HCT116 (cell line): Measurements from ENCODE around the gene CCDC57. TPM values are rescaled to one million over a fixed set of nuclear protein-coding genes. Genes with fewer than 3 reads are reported as not detected.

Experiments used
- ATAC-seq: fragments of 200-7000 bp; cut with Tn5 transposase; 2 replicates; pipeline ENCODE4 v1.9.1; 2020; ENCODE audit warnings: mild to moderate bottlenecking, moderate library complexity
- BruUV-seq: library from RNA; stranded (reverse); fragments of 400-500 nt; replicated peaks from 2 replicates; lab custom pipeline; 2021; lab: Mats Ljungman, UMichigan
- CTCF ChIA-PET: fragments of 300-600 bp; sonication (Branson Sonifier 250); formaldehyde crosslinking; loops from one replicate; lab custom pipeline; 2021; ENCODE audit warnings: antibody characterized with exemption; lab: Charles Lee
- POLR2A ChIA-PET: fragments of 300-600, 350-600 bp; sonication (Branson Sonifier 250); formaldehyde crosslinking; loops from one replicate; lab custom pipeline; 2021; ENCODE audit warnings: antibody characterized with exemption; lab: Charles Lee
- RAD21 ChIA-PET, 2 experiments: fragments of 300-600 bp; sonication (Branson Sonifier 250); formaldehyde crosslinking; loops; one replicate each; lab custom pipeline; 2023; ENCODE audit warnings: low total read pairs in 2 of 2; ENCODE audit not compliant: uncharacterized antibody in 2 of 2, unreplicated experiment in 2 of 2, low non-redundant PET in 1 of 2; lab: Charles Lee
- DNase-seq: peaks from one replicate; pipeline ENCODE4 v3.0.0-alpha.2; 2010; ENCODE audit warnings: low read depth, low spot score
- H2AFZ ChIP-seq: fragments of 200-600 bp; shearing (Covaris generic), sonication (generic); 2 replicates; pipeline ENCODE4 v1.6.1; 2017; ENCODE audit warnings: low read depth, mixed run types, mixed read lengths, antibody characterized with exemption, low read length; ENCODE audit not compliant: poor library complexity, severe bottlenecking
- H3K27ac ChIP-seq: 2 replicates; pipeline ENCODE4 v1.5.1; 2012; ENCODE audit warnings: low read depth, low read length
- H3K27me3 ChIP-seq: fragments of 200-600 bp; sonication (generic); 2 replicates; pipeline ENCODE4 v1.6.1; 2016; ENCODE audit warnings: mixed run types, low read length, mixed read lengths; ENCODE audit not compliant: insufficient read depth
- H3K36me3 ChIP-seq, 2 experiments: fragments of 200-500 bp in 1 of 2; fragments of 200-600 bp in 1 of 2; sonication (Bioruptor generic) in 1 of 2; sonication (generic) in 1 of 2; 2 replicates each; pipeline versions ENCODE4 v1.5.1 to v1.6.1; 2014 to 2016; ENCODE audit warnings: low read length in 2 of 2, inconsistent platforms in 1 of 2, mixed read lengths in 1 of 2, mixed run types in 1 of 2; ENCODE audit not compliant: insufficient read depth in 2 of 2, control insufficient read depth in 1 of 2
- H3K4me1 ChIP-seq, 2 experiments: fragments of 200-600 bp in 1 of 2; sonication (generic) in 1 of 2; 2 replicates each; pipeline versions ENCODE4 v1.5.1 to v1.6.1; 2012 to 2017; ENCODE audit warnings: low read length in 2 of 2, inconsistent platforms in 1 of 2, mild to moderate bottlenecking in 1 of 2, mixed read lengths in 1 of 2, mixed run types in 1 of 2, moderate library complexity in 1 of 2; ENCODE audit not compliant: insufficient read depth in 2 of 2, control insufficient read depth in 1 of 2
- H3K4me2 ChIP-seq: fragments of 200-600 bp; sonication (generic); 2 replicates; pipeline ENCODE4 v1.6.1; 2017; ENCODE audit warnings: mixed run types, low read length, mixed read lengths
- H3K4me3 ChIP-seq, 2 experiments: fragments of 200-600 bp in 1 of 2; sonication (generic) in 1 of 2; replicated peaks in 1 of 2; 2 replicates each; pipeline ENCODE4 v1.5.1; 2011 to 2016; ENCODE audit warnings: low read length in 2 of 2, control low read depth in 1 of 2, low read depth in 1 of 2, mild to moderate bottlenecking in 1 of 2, mixed read lengths in 1 of 2, mixed run types in 1 of 2
- H3K79me2 ChIP-seq: fragments of 200-600 bp; sonication (generic); 2 replicates; pipeline ENCODE4 v1.6.1; 2017; ENCODE audit warnings: mild to moderate bottlenecking, mixed run types, low read length, moderate library complexity, mixed read lengths; ENCODE audit not compliant: insufficient read depth
- H3K9ac ChIP-seq: fragments of 200-600 bp; sonication (generic); 2 replicates; pipeline ENCODE4 v1.6.1; 2016; ENCODE audit warnings: low read length, mixed read lengths
- H3K9me2 ChIP-seq: fragments of 200-600 bp; sonication (generic), shearing (Covaris generic); 2 replicates; pipeline ENCODE4 v1.6.1; 2017; ENCODE audit warnings: mixed run types, mild to moderate bottlenecking, moderate library complexity; ENCODE audit not compliant: insufficient read depth
- H3K9me3 ChIP-seq, 2 experiments: fragments of 200-500 bp in 1 of 2; fragments of 200-600 bp in 1 of 2; sonication (Bioruptor generic) in 1 of 2; sonication (generic) in 1 of 2; 2 replicates each; pipeline ENCODE4 v1.6.1; 2014 to 2017; ENCODE audit warnings: low read length in 2 of 2, mixed read lengths in 2 of 2, inconsistent platforms in 1 of 2, low read depth in 1 of 2, mild to moderate bottlenecking in 1 of 2, mixed run types in 1 of 2, moderate library complexity in 1 of 2; ENCODE audit not compliant: control insufficient read depth in 1 of 2, insufficient read depth in 1 of 2
- H4K20me1 ChIP-seq: fragments of 200-600 bp; sonication (generic), shearing (Covaris generic); 2 replicates; pipeline ENCODE4 v1.6.1; 2017; ENCODE audit warnings: mixed run types, mild to moderate bottlenecking, moderate library complexity; ENCODE audit not compliant: insufficient read depth
- CEBPB ChIP-seq: IDR thresholded peaks from 2 replicates; pipeline ENCODE4 v1.6.1; 2012; ENCODE audit warnings: low read depth
- EZH2 ChIP-seq: fragments of 200-600 bp; sonication (generic); IDR thresholded peaks from 2 replicates; pipeline ENCODE4 v1.6.1; 2017; ENCODE audit warnings: antibody characterized with exemption, mixed run types
- FOSL1 ChIP-seq: IDR thresholded peaks from 2 replicates; pipeline ENCODE4 v1.6.1; 2012; ENCODE audit warnings: low read depth
- JUND ChIP-seq: IDR thresholded peaks from 2 replicates; pipeline ENCODE4 v1.6.1; 2012
- POLR2A ChIP-seq: IDR thresholded peaks from 2 replicates; pipeline ENCODE4 v1.7.0; 2011; ENCODE audit warnings: borderline replicate concordance; ENCODE audit not compliant: insufficient read depth, insufficient read length; ENCODE audit errors: extremely low read depth
- POLR2AphosphoS5 ChIP-seq: IDR thresholded peaks from 2 replicates; pipeline ENCODE4 v1.6.1; 2011; ENCODE audit warnings: mild to moderate bottlenecking, low read depth, low read length, moderate library complexity
- SP1 ChIP-seq: IDR thresholded peaks from 2 replicates; pipeline ENCODE4 v1.6.1; 2012; ENCODE audit warnings: low read depth
- SRF ChIP-seq: IDR thresholded peaks from 2 replicates; pipeline ENCODE4 v1.6.1; 2012; ENCODE audit warnings: low read depth
- TCF7L2 ChIP-seq: IDR thresholded peaks from 2 replicates; pipeline ENCODE4 v1.7.0; 2011; ENCODE audit warnings: borderline replicate concordance, inconsistent platforms; ENCODE audit not compliant: insufficient read depth, insufficient read length; ENCODE audit errors: extremely low read depth
- YY1 ChIP-seq: IDR thresholded peaks from 2 replicates; pipeline ENCODE4 v1.6.1; 2011; ENCODE audit warnings: low read length, low read depth, moderate library complexity, mild to moderate bottlenecking; ENCODE audit not compliant: insufficient replicate concordance; ENCODE audit errors: extremely low read depth
- ZFX ChIP-seq: fragments of 450-650 bp; IDR thresholded peaks from 2 replicates; pipeline ENCODE4 v1.6.1; 2017
- intact Hi-C: fragments of 100-400 bp; cut with micrococcal nuclease; formaldehyde crosslinking; loops from 2 replicates; pipeline ENCODE4 v1.10.0; 2022
- total RNA-seq: library from RNA; stranded (reverse); gene quantifications from one replicate; pipeline ENCODE4 v1.2.1, GENCODE V29; 2021; ENCODE audit not compliant: unreplicated experiment
- TF ChIP-seq, protein P1 (sequence below): IDR thresholded peaks from 2 replicates; pipeline ENCODE4 v1.6.1; 2012; ENCODE audit warnings: low read depth

The CCDC57 gene
- total RNA-seq, 1 experiment from 2014 or later, result 143 TPM

DNA sequence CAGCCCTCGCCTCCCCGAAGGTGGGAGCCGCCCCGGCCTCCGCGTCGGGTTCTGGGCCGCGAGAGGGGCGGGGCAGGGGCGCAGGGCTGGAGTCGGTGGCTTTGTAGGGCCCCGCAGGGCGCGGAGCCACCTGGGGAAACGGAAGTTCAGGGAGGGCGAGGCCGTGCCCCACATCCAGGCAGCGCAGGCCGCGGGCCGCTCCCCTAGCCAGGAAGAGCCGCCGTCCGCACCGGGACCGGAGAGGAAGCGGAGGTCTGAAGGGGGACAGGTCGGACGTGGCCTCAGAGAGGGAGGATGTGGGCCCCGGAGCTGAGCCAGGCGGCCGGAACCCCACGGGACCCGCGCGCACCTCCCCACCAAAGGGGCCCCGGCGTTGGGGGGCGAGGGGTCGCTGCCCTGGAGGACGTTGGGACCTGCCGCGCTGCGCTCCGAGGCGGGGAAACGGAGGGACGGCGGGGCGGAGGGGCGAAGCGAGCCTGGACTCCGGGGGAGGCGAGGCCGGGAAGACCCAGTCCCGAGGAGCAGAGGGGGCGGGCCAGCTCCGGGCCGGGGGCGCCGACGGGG lies 15.7 kb upstream of the CCDC57 start:
- ChIA-PET CTCF (interaction anchor here (1.2 to 1.3 kb wide), 2 partner anchors 15 to 22 kb away, joined by 3 to 6 read pairs; no protein-coding TSS in a partner anchor), POLR2A (interaction anchor here (0.6 to 3.0 kb wide), 15 partner anchors 8 to 198 kb away, joined by 3 to 31 read pairs (median 4); partner anchors contain the start of gene CCDC57)
- peaks cover 0 to 3% of the 10 kb centered on the region in 2 experiments; a peak in 1 of 4 replicates for H3K9me3 ChIP-seq

More for the DNA sequence above, 15.7 kb upstream of the CCDC57 start:
- Histone ChIP-seq H3K4me3 (peak overlapping the region; percentile 99 to 100), H3K27ac (peak overlapping the region; percentile 98), H3K9me2 (no peaks in the 10 kb centered on the region), H3K9ac (peak overlapping the region; percentile 100), H3K36me3 (peaks cover 0 to 31% of the 10 kb centered on the region in 2 experiments; a peak in 2 of 4 replicates), H3K27me3 (no peaks in the 10 kb centered on the region), H3K4me2 (peak overlapping the region; percentile 91), H2AFZ (no peak overlapping the region), H3K79me2 (peaks cover 49% of the 10 kb centered on the region), H3K4me1 (peaks cover 33 to 68% of the 10 kb centered on the region in 2 experiments), H4K20me1 (peaks cover 13% of the 10 kb centered on the region; the same call in 1 of the 2 replicates)
- intact Hi-C loops, result no loop called here
- BruUV-seq, result no TSS peak
- ATAC-seq (peak; percentile 49), DNase-seq (no peak)
- RAD21 ChIA-PET, result interaction anchor here (1.0 kb wide), 2 partner anchors 12 to 23 kb away, joined by 5 to 6 read pairs; no protein-coding TSS in a partner anchor
- TF ChIP-seq POLR2AphosphoS5, result peak; percentile 54; the same call in 1 of the 2 replicates
- TF ChIP-seq, protein P1, sequence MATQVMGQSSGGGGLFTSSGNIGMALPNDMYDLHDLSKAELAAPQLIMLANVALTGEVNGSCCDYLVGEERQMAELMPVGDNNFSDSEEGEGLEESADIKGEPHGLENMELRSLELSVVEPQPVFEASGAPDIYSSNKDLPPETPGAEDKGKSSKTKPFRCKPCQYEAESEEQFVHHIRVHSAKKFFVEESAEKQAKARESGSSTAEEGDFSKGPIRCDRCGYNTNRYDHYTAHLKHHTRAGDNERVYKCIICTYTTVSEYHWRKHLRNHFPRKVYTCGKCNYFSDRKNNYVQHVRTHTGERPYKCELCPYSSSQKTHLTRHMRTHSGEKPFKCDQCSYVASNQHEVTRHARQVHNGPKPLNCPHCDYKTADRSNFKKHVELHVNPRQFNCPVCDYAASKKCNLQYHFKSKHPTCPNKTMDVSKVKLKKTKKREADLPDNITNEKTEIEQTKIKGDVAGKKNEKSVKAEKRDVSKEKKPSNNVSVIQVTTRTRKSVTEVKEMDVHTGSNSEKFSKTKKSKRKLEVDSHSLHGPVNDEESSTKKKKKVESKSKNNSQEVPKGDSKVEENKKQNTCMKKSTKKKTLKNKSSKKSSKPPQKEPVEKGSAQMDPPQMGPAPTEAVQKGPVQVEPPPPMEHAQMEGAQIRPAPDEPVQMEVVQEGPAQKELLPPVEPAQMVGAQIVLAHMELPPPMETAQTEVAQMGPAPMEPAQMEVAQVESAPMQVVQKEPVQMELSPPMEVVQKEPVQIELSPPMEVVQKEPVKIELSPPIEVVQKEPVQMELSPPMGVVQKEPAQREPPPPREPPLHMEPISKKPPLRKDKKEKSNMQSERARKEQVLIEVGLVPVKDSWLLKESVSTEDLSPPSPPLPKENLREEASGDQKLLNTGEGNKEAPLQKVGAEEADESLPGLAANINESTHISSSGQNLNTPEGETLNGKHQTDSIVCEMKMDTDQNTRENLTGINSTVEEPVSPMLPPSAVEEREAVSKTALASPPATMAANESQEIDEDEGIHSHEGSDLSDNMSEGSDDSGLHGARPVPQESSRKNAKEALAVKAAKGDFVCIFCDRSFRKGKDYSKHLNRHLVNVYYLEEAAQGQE, result no peak
- TF ChIP-seq SRF, result no peak
- TF ChIP-seq SP1, result no peak
- TF ChIP-seq JUND, result no peak
- no peak for TF ChIP-seq EZH2
- TF ChIP-seq ZFX, result peak; percentile 96
- peak; percentile 96 for TF ChIP-seq TCF7L2
- no peak for TF ChIP-seq CEBPB
- no peak for TF ChIP-seq FOSL1
- no peak for TF ChIP-seq YY1
- no peak for TF ChIP-seq POLR2A
